ENCODE data around the gene GALNT6.
"Not testable (repeated sequence)": the region's sequence is repeated elsewhere in the genome, so short reads cannot be mapped to it uniquely, and the experiment has no call there.

GALNT6 gene

DNA sequence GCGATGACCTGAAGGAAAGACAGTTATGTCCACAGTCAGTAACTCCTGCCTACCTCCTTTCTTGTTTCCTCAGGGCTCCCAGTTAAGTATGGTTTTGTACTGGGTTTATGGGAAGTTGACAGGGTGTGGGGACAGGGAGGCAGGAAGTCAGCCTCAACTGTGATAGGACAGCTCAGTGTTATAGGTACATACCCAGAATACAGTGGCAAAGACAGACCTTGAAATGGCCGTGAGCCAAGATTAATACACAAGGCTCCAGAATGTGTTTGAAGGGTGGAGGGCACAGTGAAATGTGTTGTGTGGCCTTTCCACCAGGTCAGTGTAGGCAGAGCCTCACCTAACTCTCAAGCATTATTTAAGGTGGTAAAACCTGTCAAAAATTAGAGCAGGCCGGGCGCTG, 62.6 kb downstream of the GALNT6 start:
- in situ Hi-C loops (cut with HindIII; ENCODE audit: low sequenced_read_pairs), result no loop called here

GRCh38 chr12:51326698-51327439, 64.3 kb downstream of the GALNT6 start:
- in situ Hi-C loops (cut with HindIII; ENCODE audit: low sequenced_read_pairs), result no loop called here

DNA sequence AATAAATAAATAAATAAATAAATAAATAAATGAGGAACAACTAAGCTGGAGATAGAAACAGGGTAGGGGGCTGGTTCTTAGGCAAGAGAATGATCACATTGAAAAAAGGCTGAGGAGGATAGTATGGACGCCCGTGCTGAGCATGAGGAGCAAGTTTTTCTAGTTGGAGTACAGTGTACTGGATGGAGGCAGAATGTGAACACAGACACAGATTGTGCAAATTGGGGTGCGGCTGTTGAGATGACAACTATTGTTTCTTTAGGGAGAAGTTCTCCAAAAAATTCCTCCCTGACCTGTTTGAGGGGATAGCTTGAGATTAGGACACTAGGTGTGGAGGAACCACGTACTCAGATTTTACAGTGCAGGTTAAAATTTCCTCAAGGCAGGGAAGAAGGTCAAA, 66.3 kb downstream of the GALNT6 start:
- in situ Hi-C loops (cut with HindIII; ENCODE audit: low sequenced_read_pairs), result no loop called here

DNA sequence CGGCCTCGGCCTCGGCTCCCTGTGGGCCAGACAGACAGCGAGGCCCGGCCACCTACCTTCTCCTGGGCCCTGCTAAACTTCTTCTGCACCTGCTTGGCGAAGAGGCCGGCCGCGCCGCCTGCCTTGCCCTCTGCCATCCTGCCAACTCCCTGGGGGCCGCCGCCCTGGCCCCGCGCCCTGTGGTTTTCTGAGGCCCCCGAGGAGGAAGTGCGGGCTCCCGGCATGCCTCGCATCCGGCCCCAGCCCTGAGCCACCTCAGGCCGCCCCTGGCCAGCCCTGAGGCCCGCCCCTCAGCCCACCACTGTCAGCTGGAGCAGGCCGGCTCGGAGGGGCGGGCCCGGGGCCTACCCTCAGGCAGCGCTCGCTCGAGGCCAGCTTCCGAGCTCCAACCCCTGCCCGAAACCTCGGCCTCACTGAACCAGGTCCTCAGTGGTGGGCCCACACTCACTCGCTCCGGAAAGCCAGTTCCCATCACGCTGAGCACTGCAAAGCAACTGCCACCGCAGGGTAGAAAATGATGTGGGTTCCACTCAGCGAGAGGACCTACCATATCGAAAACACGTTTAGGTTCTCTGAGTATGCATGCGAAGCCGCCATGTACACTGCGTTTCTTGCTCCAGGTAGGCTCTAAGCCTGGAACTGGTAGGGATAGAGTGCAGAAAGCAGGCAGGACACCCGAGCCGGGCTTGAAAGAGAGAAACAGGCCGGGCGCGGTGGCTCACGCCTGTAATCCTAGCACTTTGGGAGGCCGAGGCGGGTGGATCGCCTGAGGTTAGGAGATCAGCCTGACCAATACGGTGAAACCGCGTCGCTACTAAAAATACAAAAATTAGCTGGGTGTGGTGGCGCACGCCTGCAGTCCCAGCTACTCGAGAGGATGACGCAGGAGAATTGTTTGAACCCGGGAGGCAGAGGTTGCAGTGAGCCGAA, 67.0 kb downstream of the GALNT6 start, which contains the start of gene BIN2:
Gene BIN2 (minus strand): TSS at position 209 of the 930 bp plus-strand sequence. CDS start 72 bp downstream, at position 137.
- in situ Hi-C loops (cut with HindIII; ENCODE audit: low sequenced_read_pairs), result no loop called here

- in situ Hi-C loops (cut with HindIII; ENCODE audit: low sequenced_read_pairs), result no loop called here
Measured at GRCh38 chr12:51323317-51323960, 67.8 kb downstream of the GALNT6 start.

GRCh38 chr12:51322452-51322851, 68.8 kb downstream of the GALNT6 start:
- in situ Hi-C loops (cut with HindIII; ENCODE audit: low sequenced_read_pairs), result no loop called here

DNA sequence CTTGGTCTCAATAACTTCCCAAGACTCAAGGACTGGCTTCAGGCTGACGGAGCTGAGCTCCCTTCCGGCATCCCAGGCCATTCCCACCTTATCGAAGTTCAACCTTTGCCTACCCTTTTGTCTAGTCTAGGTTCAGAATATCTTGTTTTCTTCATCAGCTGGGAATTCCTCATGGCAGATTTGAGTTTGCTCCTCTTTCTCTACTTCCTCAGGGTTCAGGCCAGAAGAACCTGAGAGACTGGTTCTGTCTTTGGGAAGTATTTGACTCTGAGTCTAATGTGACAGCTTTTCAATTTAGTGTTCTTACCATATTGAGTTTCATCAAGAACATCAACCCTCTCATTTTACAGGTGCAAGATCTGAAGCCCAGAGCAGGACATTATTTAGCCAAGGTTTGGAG, 69.3 kb downstream of the GALNT6 start:
- in situ Hi-C loops (cut with HindIII; ENCODE audit: low sequenced_read_pairs), result no loop called here

GRCh38 chr12:51320695-51321320, 70.4 kb downstream of the GALNT6 start:
- in situ Hi-C loops (cut with HindIII; ENCODE audit: low sequenced_read_pairs), result no loop called here

- in situ Hi-C loops (cut with HindIII; ENCODE audit: low sequenced_read_pairs), result no loop called here
Measured at GRCh38 chr12:51320311-51320694, 70.9 kb downstream of the GALNT6 start.

GRCh38 chr12:51318846-51319599, 72.2 kb downstream of the GALNT6 start:
- in situ Hi-C loops (cut with HindIII; ENCODE audit: low sequenced_read_pairs), result no loop called here

DNA sequence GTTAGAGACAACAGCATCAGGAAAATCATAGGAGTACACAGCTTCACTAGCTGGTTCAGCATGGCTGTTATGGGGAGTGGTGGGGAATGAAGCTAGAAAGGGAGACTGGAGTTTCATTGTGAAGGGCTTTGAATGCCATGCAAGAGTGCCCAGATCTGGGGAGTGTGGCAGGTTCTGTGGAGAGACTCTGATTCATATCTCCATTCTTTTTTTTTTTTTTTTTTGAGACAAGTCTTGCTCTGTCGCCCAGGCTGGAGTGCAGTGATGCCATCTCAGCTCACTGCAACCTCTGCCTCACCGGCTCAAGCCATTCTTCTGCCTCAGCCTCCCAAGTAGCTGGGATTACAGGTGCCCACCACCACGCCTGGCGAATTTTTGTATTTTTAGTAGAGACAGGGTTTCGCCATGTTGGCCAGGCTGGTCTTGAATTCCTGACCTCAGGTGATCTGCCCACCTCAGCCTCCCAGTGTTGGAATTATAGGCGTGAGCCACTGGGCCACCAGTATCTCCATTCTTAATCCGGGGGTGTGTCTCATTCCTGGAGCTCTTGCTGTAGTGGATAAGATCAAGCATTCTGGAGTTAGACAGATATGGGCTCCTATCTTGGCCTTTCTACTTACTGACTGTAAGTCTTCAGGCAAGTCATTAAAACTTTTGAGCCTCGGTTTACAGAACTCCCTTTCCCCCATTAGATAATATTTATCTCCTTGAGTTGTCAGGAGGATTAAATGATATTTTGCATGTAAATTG, 73.0 kb downstream of the GALNT6 start:
- in situ Hi-C loops (cut with HindIII; ENCODE audit: low sequenced_read_pairs), result not testable (repeated sequence)

GRCh38 chr12:51311389-51311788, 79.8 kb downstream of the GALNT6 start:
- in situ Hi-C loops (cut with HindIII; ENCODE audit: low sequenced_read_pairs), result no loop called here

GRCh38 chr12:51307655-51308593, 83.3 kb downstream of the GALNT6 start:
- in situ Hi-C loops (cut with HindIII; ENCODE audit: low sequenced_read_pairs), result no loop called here

GRCh38 chr12:51306507-51306906, 84.7 kb downstream of the GALNT6 start:
- in situ Hi-C loops (cut with HindIII; ENCODE audit: low sequenced_read_pairs), result no loop called here

Data from endothelial cell of hepatic sinusoid (primary cell).